Raji (cell line): Measurements from ENCODE around the gene WNT7A.

Experiments
- POLR2A ChIP-seq: IDR thresholded peaks from 2 replicates; pipeline ENCODE4 v1.6.1; 2011; ENCODE audit warnings: low read depth, low read length, control low read depth; ENCODE audit not compliant: insufficient read depth

Gene WNT7A

GRCh38 chr3:13791198-13792050, 88.4 kb downstream of the WNT7A start:
- TF ChIP-seq POLR2A = no peak

- no peak for TF ChIP-seq POLR2A
Observed at GRCh38 chr3:13790376-13791197, 89.3 kb downstream of the WNT7A start.

GRCh38 chr3:13788522-13789424, 91.1 kb downstream of the WNT7A start:
- no peak for TF ChIP-seq POLR2A

GRCh38 chr3:13787533-13788132, 92.2 kb downstream of the WNT7A start:
- no peak for TF ChIP-seq POLR2A

GRCh38 chr3:13786811-13787210, 93.1 kb downstream of the WNT7A start:
- TF ChIP-seq POLR2A = no peak

GRCh38 chr3:13785853-13786436, 93.9 kb downstream of the WNT7A start:
- no peak for TF ChIP-seq POLR2A

DNA sequence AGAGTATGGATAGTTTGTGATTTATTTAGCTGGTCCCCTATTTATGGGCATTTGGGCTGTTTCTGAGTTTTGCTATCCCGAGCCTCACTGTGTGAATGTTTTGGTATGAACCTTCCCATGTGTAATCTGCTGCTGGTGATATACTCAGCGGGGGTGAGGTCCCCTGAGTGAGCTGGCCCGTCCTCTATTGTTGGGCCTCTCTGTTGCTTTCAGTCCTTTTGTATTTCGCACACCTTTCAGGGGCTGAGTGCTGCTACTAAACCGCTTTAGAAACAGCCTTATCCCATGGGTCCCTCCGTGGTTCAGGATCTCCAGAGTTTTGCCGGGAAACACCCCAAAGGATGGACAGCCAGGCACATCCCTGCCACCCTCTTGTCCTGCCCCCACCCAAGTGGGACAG, 94.5 kb downstream of the WNT7A start:
- TF ChIP-seq POLR2A = no peak

GRCh38 chr3:13783476-13783875, 96.4 kb downstream of the WNT7A start:
- no peak for TF ChIP-seq POLR2A

DNA sequence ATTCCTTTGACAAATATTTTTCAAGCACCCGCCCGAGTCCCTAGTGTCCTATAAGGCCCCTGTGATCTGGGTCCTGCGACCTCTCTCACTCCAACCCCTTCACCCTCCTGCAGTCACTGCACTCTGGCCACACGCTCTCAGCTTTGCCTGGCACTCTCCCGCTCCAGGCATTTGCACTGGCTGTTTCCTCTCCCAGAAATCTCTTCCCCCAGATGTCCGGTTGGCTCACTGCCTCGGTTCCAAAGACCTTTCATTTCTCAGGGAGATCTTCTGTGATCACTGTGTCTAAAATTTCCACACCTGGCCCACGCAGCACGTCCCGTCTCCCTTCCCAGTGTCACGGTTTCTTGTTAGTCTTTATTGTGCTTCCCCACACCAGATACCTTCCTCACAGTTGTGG, 97.4 kb downstream of the WNT7A start:
- no peak for TF ChIP-seq POLR2A

GRCh38 chr3:13781417-13781816, 98.5 kb downstream of the WNT7A start:
- TF ChIP-seq POLR2A = no peak

DNA sequence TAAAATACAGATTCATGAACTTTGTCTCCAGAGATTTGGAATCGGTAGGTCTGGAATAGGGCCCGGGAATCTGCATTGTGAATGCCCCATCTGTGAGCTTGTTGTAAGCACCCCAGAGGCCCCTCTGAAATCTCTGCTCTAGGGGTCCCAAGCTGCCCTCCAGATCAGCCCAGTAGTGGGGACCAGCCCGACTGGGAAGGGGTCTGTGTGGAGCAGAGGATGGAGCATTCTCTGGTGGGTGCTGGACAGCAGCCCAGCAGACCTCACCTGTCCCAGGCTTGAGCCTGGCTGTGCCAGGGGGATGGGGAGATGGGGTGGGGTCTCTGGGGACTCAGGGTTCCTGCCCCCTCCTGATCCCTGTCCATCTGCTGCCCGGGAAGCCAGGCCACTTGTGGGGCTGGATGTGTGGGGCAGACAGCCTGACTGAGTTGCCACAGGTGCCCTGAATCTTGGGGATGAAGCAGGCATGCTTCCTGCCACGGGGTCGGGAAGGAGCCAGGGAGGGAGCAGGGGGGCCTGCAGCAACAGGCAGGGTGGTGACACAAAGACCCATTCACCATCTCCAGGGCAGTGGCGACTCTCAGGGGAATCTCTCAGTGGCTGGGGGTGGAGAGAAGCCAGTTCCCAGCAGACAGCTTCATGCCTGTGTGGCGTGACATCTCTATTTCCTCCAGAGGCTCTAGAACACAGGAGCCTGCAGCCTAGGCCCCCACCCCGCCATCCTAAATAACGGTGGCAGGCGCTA, 99.3 kb downstream of the WNT7A start:
- TF ChIP-seq POLR2A = no peak

GRCh38 chr3:13776253-13777050, 103.4 kb downstream of the WNT7A start:
- TF ChIP-seq POLR2A = no peak

GRCh38 chr3:13772885-13773745, 106.8 kb downstream of the WNT7A start:
- no peak for TF ChIP-seq POLR2A
